ENCODE measurements around the gene NUDT8.

The NUDT8 gene, protein sequence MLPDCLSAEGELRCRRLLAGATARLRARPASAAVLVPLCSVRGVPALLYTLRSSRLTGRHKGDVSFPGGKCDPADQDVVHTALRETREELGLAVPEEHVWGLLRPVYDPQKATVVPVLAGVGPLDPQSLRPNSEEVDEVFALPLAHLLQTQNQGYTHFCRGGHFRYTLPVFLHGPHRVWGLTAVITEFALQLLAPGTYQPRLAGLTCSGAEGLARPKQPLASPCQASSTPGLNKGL

DNA sequence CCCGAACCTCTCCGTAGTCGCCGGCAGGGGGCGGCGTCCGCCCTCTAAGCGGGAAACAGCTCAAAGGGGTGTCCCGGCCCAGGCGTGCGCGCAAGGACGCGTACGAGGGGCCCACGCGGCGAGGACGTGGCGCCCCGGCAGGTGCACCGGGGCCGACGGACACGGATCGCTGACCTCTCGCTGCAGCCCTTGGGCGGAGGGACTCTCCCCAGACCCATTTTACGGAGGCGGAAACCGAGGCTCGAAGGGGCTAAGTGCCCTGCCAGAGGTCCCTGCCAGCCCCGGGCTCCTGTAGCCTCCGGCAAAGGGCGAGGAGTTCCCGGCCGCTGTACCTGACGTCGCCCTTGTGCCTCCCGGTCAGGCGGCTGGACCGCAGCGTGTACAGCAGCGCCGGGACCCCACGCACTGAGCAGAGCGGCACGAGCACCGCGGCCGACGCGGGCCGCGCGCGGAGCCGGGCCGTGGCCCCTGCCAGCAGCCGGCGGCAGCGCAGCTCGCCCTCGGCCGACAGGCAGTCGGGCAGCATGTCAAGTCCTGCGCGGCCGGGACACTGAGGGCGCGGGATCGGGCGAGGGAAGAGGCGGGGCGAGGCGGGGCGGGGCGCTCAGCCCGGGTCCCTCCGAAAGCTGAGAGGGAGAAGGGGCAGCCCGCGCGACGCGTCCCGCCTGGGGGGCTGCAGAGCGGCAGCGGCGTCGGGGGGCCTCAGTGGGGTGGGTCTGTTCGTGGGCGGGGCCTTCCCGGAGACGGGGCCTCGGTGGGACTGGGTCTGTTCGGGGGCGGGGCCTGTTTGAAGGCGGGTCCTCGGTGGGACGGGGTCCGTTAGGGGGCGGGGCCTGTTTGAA, at the start of gene NUDT8:
TSS of gene NUDT8 (minus strand) at position 552 of the 842 bp plus-strand sequence. CDS start at position 526, 26 bp downstream.
- DNase-seq (ENCODE audit: low spot score): peak; percentile 80

DNA sequence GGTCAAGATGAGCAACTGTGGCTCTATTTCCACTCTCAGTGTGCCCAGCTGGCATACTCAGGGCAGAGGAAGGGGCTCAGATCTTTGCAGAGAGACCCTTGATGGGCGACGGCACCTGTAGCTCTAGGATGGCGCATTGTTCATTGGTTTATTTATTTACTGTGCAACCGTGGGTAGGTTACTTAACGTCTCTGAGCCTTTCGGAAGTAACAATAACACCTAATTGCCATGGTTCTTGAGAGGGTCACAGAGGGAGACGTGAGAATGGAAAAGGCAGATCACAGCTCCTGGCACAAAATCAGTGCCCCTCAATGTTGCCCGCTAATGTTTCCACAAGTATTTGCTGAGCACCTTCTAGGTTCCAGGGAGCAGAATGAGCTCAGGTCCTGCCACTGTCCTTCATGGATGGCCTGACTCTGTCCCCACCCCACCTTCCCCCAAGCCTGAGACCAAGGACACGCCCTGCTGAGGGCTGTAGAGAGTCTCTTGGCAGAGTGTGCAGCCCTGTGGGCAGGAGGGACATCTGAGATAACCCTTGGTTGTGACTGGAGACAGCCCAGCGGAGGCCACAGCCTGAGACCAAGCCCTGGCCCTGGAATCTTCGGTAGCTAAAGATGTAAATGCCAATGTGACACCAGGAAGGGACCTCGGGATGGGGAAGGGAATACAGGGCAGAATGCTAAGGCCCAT, 45.5 kb upstream of the NUDT8 start:
- DNase-seq (ENCODE audit: low spot score): no peak

- DNase-seq (ENCODE audit: low spot score): no peak
Observed at GRCh38 chr11:67674442-67674871, 44.7 kb upstream of the NUDT8 start, which contains the start of gene ALDH3B2. Gene ALDH3B2, minus strand, starts transcription at chr11:67674623. Its CDS starts 7,688 bp downstream, at chr11:67666935.

- DNase-seq (ENCODE audit: low spot score): no peak
Observed at GRCh38 chr11:67673902-67674301, 44.2 kb upstream of the NUDT8 start.

DNA sequence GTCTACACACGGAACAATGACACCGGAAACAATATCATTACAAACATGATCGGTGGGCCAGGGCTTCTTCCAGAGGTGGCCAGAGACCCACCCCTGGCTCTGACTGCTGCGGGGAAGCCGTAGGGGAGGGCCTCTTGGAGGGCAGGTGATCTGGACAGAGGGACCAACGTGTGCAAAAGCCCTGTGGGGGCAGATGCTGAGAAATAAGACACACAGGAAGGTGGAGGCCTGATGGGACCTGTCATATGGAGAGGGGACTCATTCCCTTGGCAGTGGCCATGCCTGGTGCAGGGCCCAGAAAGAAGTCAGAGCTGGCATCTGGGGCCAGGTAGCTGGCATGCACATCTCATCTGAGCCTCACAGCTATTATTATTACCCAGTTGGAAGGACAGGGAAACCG, 43.6 kb upstream of the NUDT8 start:
- DNase-seq (ENCODE audit: low spot score): no peak

GRCh38 chr11:67671211-67671520, 41.4 kb upstream of the NUDT8 start:
- DNase-seq (ENCODE audit: low spot score): no peak

DNA sequence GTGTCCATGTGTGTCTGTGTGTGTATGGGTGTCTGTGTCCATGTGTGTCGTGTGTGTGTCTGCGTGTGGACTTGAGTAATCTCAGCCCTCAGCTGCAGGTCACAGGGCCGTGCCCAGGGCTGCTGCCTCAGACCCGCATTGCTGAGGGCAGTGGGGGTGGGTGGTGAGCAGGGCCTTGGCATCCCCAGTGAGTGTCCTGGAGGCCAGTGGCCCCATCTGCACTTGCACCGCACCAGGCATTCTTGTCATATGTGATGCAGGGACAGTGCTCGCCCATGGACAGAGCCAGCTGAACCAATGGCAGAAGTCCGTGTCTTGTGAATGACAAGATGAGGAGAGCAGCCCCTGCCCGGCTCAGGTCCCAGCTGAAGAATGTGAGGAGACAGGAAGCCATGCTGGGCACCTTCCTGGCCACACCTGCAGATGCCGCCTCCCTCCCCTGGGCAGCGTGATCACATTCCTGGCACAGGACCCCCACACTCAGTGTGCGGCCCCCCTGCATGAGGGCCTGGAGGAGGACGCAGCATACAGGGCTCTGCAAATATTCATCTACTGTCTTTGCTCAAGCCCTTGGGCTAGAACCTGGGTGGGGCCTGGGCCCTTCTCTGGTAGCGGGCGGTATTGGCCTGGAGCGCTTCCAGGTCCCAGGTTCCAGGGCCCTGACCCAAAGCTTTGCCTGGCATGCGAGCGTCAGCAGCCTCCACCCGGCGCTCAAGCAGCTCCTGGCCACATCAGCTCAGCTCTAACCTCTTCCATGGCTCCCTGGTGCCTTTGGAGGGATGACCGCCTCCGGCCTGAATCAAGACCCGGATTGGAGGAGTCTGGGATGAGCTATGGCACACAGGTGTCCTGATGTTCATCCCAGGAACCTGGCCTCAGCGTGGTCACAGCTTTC, 40.8 kb upstream of the NUDT8 start:
- no peak for DNase-seq (ENCODE audit: low spot score)

DNA sequence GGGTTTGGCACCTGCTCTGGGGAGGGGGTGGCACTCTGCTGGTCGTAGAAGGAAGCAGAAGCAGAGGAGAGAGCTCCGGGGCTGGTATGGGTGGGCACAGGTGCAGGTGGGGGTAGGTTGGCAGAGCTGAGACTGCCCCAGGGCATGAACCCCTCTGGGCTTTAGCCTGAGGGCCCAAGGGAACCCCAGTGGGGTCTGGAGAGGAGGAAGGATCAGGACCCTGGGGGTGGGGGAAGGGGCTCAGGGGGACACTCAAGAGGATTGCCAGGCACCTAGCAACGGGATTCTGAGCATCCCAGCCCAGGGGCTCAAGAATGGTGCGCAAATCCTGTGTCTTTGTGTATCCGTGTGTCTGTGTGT, 38.4 kb upstream of the NUDT8 start:
- no peak for DNase-seq (ENCODE audit: low spot score)

DNA sequence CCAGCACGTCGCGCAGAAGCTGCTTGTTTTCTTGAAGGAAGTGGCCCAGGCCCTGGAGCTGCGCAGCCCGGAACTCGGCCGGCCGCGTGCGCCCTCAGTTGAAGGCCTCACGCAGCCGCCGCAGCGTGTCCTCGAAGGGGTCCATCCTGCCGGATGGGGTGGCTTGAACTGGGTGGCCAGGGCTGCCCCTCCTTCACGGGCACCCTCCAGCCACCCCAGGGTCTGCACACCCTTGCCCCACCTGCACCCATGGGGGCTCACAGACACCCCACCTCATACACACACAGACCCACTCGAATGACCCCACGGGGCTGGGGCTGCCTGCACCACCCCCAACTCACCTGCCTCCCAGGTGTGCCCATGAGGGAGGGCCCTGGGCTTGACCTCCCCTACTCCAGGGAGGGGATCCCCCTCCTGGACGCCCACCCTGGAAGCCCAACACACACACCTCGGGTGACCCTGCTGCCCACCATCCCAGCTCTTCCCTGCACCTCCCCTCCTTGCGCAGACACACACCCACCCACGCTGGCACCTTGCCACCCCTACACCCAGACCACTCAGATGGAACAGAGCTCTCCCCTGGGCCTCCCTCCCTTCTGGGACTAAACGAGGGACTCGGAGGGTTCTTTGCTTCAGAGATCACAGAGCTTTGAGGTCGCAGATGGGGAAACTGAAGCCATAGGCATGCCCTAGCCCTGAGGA, 37.9 kb upstream of the NUDT8 start:
- DNase-seq (ENCODE audit: low spot score): no peak

DNA sequence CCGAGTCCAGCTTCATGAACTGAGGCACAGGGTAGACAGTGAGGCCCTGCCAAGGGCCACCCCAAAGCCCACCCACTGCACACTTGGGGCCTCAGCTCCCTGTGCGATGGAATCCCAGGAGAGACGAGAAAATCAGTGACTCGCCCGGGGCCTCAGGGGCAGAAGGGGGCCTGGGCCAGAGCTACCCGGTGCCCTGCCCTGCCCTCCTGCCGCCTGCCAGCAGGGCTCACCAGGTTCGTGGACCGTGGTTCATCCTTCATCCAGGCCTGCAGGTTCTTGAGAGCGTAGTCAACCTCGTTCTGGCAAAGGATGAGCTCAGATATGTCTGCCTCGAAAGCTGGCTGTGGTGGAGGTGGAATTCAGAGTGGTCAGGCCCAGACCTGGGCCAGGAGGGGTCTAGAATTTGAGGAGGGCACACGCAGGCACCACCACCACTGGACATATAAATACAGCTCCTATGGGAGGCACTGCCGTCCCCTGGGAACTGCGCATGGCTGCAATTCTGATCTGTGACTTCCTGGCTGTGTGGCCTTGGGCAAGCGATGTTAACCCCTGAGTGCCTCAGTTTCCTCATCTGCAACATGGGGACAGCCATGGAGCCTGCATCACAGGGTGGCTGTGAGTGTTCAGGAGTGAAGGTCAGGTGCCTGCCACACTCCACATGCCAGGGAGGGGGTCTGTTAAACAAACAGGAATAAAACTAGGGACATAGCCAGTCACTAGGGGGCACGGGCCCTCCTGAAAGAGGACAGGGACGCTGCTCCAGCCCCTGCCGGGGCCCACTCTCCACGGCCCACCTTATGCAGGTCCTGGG, 37.1 kb upstream of the NUDT8 start:
- no peak for DNase-seq (ENCODE audit: low spot score)

GRCh38 chr11:67666303-67666645, 36.5 kb upstream of the NUDT8 start:
- no peak for DNase-seq (ENCODE audit: low spot score)

DNA sequence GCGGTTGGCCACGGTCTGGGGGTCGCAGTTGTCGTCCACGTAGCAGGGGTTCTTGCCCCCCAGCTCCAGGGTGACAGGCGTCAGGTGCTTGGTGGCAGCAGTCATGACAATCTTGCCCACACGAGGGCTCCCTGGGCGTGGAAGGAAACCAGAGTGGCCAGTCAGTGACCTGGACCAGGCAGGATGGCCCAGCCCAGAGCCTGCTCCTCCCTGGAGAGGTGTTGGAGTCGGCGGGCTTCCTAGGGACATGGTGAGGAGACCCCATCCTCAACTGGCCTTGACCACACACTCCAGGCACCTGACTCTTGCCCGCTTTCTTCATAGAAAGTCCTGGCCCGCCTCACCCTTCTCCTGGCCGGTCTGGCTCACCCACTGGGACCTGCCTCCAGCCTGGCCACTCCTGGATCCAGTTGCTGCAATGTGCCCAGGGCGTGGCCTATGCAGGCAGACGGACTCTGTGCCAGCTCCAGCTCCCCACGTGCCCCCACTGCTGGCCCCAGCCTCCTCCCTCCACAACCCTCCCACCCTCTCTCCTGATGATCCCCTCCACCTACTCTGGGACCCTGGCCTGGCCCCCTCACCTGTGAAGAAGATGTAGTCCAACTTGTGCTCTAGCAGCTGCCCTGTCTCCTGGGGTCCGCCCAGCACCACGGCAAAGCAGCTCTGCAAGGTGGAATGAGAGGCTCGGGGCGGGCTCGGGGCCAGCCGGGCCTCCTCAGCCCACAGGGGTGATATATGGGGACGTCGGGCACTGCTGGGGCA, 36.0 kb upstream of the NUDT8 start:
- no peak for DNase-seq (ENCODE audit: low spot score)

DNA sequence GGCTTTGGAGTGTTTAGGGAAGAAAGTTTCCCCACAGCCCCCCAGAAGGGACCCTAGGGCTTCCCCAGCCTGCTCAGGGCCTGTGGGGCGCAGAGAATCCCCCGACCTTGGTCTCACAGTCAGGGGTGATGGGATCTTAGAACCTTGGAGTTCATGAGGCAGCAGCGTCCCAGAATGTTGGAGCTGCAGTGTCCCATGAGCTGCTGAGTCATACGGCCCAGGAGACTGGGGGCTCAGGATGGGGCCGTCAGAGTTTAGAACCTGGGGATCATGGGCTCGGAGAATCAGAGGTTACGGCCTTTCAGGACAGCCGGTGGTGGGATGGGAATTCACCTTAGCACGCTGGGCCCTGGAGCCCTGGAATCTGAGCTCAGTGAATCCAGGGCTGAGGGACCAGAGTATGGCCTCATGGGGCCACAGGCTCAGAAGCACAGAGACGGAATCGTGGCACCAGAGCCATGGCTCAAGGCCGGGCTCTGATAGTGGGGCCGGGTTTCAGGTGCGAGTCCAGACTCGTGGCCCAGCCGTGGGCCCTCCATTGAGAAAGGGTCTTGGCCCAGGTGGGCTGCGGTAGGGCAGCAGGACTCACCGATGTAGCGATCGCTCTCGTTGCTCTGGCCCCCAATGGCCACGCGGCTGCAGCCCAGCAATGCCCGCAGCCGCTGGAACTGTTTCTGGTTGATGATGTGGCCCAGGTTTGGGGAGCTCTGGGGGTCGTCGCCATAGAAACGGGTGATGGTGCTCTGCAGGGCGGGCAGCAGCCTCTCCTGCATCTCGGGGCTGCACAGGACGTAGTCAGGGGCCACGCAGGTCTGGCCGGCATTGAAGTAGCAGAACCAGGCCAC, 35.2 kb upstream of the NUDT8 start:
- no peak for DNase-seq (ENCODE audit: low spot score)

GRCh38 chr11:67664213-67664585, 34.5 kb upstream of the NUDT8 start:
- no peak for DNase-seq (ENCODE audit: low spot score)

DNA sequence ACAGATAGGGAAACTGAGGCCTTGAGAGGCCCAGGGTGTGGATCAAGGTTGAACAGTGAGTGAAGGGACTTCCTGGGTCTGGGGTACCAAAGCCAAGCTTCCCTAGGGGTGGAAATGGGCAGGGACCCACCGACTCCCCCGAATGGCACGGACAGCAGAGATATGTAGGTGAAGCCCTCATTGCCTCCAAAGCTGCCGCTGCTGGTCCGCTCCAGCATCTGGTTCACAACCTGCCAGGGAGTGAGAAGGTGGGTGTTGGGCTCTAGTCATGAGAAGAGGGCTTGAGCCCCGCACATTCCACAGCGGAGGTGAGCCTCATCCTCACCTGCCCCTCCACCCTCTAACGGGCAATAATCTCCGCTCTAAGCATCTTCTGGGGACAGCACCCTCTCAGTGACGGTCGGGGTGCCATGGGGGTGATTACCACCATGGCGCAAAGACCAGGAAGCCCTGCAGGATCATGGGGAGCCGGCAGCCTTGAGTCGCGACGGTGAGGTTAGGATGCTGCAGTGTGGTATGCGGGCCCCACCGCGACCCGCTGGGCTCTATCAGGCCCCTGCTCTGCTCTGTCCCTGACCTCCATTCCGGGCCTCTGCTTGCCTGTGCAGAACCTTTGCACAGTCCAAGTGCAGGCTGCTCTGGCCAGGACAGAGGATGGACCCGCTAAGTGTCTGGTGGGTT, 33.9 kb upstream of the NUDT8 start:
- no peak for DNase-seq (ENCODE audit: low spot score)

DNA sequence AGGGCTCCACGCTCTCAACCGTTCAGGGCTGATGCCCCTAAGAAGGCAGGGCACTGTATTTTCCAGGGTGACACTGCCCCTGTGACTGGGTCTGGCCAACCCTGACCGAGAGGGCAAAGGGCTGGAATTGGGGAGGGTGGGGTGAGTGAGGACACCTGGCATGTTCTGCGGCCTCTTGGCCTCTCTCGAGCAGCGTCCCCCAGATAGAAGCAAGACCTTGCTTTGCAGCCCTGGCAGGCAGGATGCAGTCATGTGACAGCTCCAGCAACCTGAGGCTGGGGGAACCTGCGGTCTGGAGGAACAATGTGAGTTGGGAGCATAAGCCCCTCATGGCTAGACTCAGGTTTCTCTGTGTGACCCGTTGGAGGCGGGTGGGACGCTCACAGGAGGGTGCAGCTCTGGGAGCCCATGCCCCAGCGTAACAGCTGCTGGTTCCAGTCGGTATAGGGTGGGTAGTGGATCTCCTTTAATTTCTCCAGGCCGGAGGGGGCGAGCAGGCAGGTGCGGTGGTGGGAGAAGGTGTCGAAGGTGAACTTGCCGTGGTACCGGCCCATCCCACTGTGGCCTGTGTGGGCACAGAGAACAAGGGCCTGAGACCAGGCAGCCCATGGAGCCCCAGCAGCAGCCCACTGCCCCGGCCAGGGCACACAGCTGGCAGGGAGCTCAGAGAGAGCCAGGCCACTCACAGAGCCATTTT, 33.2 kb upstream of the NUDT8 start:
- no peak for DNase-seq (ENCODE audit: low spot score)

DNA sequence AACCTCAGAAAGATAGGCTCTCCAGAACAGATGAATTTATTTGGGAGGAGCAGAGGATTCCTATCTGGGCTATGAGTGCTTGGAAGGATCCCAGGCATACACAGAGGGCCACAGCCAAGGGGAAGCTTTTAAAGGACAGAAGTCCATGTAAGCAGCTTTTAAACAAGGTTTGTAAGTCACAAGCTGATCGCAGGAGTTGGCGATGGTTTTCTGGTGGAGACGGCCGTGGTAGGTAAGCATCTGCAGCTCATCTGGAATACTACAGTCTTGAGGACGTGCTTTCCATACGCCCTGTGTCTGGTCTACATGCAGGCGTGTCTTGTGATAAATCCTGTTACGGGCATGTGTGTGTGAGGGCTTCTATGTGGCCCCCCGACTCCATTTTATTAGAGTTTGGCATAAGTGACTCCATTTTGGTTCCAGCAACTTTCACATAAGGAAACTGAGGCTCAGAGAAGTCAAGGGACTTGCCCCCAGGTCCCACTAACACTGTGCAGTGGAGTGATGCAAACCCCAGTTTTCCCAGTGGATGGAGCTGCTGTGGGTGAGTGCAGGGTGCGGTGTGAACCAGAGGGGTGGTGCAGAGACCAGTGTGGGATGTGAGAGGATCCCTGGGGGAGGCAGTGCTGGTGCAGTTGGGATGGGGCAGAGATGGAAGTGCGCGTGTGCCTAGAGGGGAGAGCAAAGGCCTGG, 32.6 kb upstream of the NUDT8 start:
- no peak for DNase-seq (ENCODE audit: low spot score)

Data from Ammon's horn (tissue), 1 donor.